Measurements from ENCODE around the gene TPSAB1.
"Not testable (repeated sequence)": the region's sequence is repeated elsewhere in the genome, so short reads cannot be mapped to it uniquely, and the experiment has no call there.

DNA sequence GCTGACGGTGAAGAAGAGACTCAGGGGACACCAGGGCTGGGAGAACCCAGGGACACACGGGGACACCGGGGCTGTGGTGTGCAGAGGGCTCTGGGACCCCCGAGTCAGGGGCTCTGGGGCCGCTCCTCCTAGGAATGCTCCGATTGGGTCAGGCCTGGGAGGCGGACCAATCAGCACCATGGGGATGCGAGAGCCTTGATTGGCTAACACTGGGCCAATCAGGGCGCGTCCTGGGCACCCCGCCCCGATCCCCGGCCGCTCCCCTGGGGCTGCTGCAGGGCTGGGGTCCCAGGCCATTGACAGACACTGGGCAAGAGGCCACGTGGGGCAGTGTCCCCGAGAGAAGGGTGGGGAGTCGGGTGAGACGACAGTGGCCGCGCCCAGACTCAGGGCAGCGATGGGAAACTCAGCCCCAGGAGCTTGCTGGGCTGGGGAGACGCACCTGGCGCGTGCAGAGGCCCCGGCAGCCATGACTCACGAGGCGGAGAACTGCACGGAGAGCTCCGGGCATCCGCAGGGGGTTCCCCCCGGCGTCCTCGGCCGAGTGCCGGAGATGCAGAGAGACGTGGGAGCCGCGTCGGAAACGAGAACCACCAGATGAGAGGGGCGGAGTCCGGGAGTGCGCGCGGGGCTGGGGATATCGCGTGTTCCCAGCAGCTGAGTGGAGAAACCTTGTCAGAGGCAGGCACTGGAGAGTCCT, 8.3 kb upstream of the TPSAB1 start:
- TF ChIP-seq EZH2 (IDR thresholded peaks at IDR 0.05; ENCODE audit: insufficient read depth, poor library complexity, severe bottlenecking); EZH2phosphoT487 (IDR thresholded peaks at IDR 0.05; ENCODE audit: insufficient read depth, low read depth): not testable (repeated sequence)
